Measurements from ENCODE around the gene TRIM2.

TRIM2 gene

GRCh38 chr4:153176938-153177337 is 27.3 kb upstream of the TRIM2 start:
- Histone ChIP-seq H3K27me3 (replicated peaks in 2 of 5; ENCODE audit: control insufficient read depth in 4 of 5, insufficient read depth in 5 of 5, low read length in 4 of 5) (no peaks in the 10 kb centered on the region), H3K9me3 (ENCODE audit: control extremely low read depth in 1 of 5, control insufficient read depth in 4 of 5, insufficient read depth in 2 of 5, low read depth in 1 of 5, low read length in 4 of 5) (no peaks in the 10 kb centered on the region), H3K27ac (ENCODE audit: insufficient read depth in 1 of 2, low read depth in 1 of 2, low read length in 2 of 2, poor library complexity in 1 of 2, severe bottlenecking in 2 of 2) (no peak overlapping the region), H3K36me3 (ENCODE audit: control insufficient read depth in 4 of 4, insufficient read depth in 4 of 4, low read length in 3 of 4) (no peaks in the 10 kb centered on the region), H3K4me1 (ENCODE audit: control extremely low read depth in 1 of 4, control insufficient read depth in 4 of 4, insufficient read depth in 4 of 4, low read length in 3 of 4) (no peaks in the 10 kb centered on the region), H3K4me3 (ENCODE audit: control insufficient read depth in 1 of 7, extremely low read depth in 1 of 7, insufficient read depth in 4 of 7, low read depth in 2 of 7, low read length in 6 of 7) (no peak overlapping the region)
- ChIA-PET CTCF (interaction anchor here (0.8 to 1.0 kb wide), 2 partner anchors 16 to 18 kb away, joined by 3 read pairs; no protein-coding TSS in a partner anchor), POLR2A (no interaction called here)
- DNase-seq = no peak
- WGBS (ENCODE audit: insufficient coverage) = 92% methylated on average over 3 of the region's 3 CpGs

GRCh38 chr4:153177841-153178240 is 26.4 kb upstream of the TRIM2 start:
- no peaks in the 10 kb centered on the region for H3K4me1 ChIP-seq (ENCODE audit: control extremely low read depth in 1 of 4, control insufficient read depth in 4 of 4, insufficient read depth in 4 of 4, low read length in 3 of 4)
- DNase-seq = no peak
- ChIA-PET CTCF (interaction anchor here (1.5 kb wide), 1 partner anchor 22 kb away, joined by 5 read pairs; no protein-coding TSS in a partner anchor), POLR2A (no interaction called here)
- no peaks in the 10 kb centered on the region for H3K27me3 ChIP-seq (replicated peaks in 2 of 5; ENCODE audit: control insufficient read depth in 4 of 5, insufficient read depth in 5 of 5, low read length in 4 of 5)
- no peak overlapping the region for H3K27ac ChIP-seq (ENCODE audit: insufficient read depth in 1 of 2, low read depth in 1 of 2, low read length in 2 of 2, poor library complexity in 1 of 2, severe bottlenecking in 2 of 2)
- no peaks in the 10 kb centered on the region for H3K36me3 ChIP-seq (ENCODE audit: control insufficient read depth in 4 of 4, insufficient read depth in 4 of 4, low read length in 3 of 4)
- 98% methylated on average over 5 of the region's 7 CpGs for WGBS (ENCODE audit: insufficient coverage)
- H3K9me3 ChIP-seq (ENCODE audit: control extremely low read depth in 1 of 5, control insufficient read depth in 4 of 5, insufficient read depth in 2 of 5, low read depth in 1 of 5, low read length in 4 of 5) = no peaks in the 10 kb centered on the region
- H3K4me3 ChIP-seq (ENCODE audit: control insufficient read depth in 1 of 7, extremely low read depth in 1 of 7, insufficient read depth in 4 of 7, low read depth in 2 of 7, low read length in 6 of 7) = no peak overlapping the region

GRCh38 chr4:153179100-153179499 is 25.1 kb upstream of the TRIM2 start:
- no peak for DNase-seq

GRCh38 chr4:153181293-153181692 is 22.9 kb upstream of the TRIM2 start:
- ChIA-PET POLR2A (interaction anchor here (0.6 kb wide), 1 partner anchor 386 kb away, joined by 3 read pairs; no protein-coding TSS in a partner anchor), CTCF (no interaction called here)
- DNase-seq = no peak
- 100% methylated on average over 5 of the region's 6 CpGs for WGBS (ENCODE audit: insufficient coverage)
- no peaks in the 10 kb centered on the region for H3K4me1 ChIP-seq (ENCODE audit: control extremely low read depth in 1 of 4, control insufficient read depth in 4 of 4, insufficient read depth in 4 of 4, low read length in 3 of 4)
- no peaks in the 10 kb centered on the region for H3K9me3 ChIP-seq (ENCODE audit: control extremely low read depth in 1 of 5, control insufficient read depth in 4 of 5, insufficient read depth in 2 of 5, low read depth in 1 of 5, low read length in 4 of 5)
- no peak overlapping the region for H3K4me3 ChIP-seq (ENCODE audit: control insufficient read depth in 1 of 7, extremely low read depth in 1 of 7, insufficient read depth in 4 of 7, low read depth in 2 of 7, low read length in 6 of 7)
- H3K36me3 ChIP-seq (ENCODE audit: control insufficient read depth in 4 of 4, insufficient read depth in 4 of 4, low read length in 3 of 4) = no peaks in the 10 kb centered on the region
- H3K27me3 ChIP-seq (replicated peaks in 2 of 5; ENCODE audit: control insufficient read depth in 4 of 5, insufficient read depth in 5 of 5, low read length in 4 of 5) = no peaks in the 10 kb centered on the region
- H3K27ac ChIP-seq (ENCODE audit: insufficient read depth in 1 of 2, low read depth in 1 of 2, low read length in 2 of 2, poor library complexity in 1 of 2, severe bottlenecking in 2 of 2) = no peak overlapping the region

More at GRCh38 chr4:153179100-153179499, 25.1 kb upstream of the TRIM2 start:
- Histone ChIP-seq H3K9me3 (ENCODE audit: control extremely low read depth in 1 of 5, control insufficient read depth in 4 of 5, insufficient read depth in 2 of 5, low read depth in 1 of 5, low read length in 4 of 5) (no peaks in the 10 kb centered on the region), H3K27ac (ENCODE audit: insufficient read depth in 1 of 2, low read depth in 1 of 2, low read length in 2 of 2, poor library complexity in 1 of 2, severe bottlenecking in 2 of 2) (no peak overlapping the region), H3K36me3 (ENCODE audit: control insufficient read depth in 4 of 4, insufficient read depth in 4 of 4, low read length in 3 of 4) (no peaks in the 10 kb centered on the region), H3K4me3 (ENCODE audit: control insufficient read depth in 1 of 7, extremely low read depth in 1 of 7, insufficient read depth in 4 of 7, low read depth in 2 of 7, low read length in 6 of 7) (no peak overlapping the region), H3K4me1 (ENCODE audit: control extremely low read depth in 1 of 4, control insufficient read depth in 4 of 4, insufficient read depth in 4 of 4, low read length in 3 of 4) (no peaks in the 10 kb centered on the region), H3K27me3 (replicated peaks in 2 of 5; ENCODE audit: control insufficient read depth in 4 of 5, insufficient read depth in 5 of 5, low read length in 4 of 5) (no peaks in the 10 kb centered on the region)
- POLR2A ChIA-PET = no interaction called here
- CTCF ChIA-PET = interaction anchor here (1.2 to 1.5 kb wide), 3 partner anchors 9 to 23 kb away, joined by 3 to 5 read pairs (median 3); no protein-coding TSS in a partner anchor

GRCh38 chr4:153181700-153182099 is 22.5 kb upstream of the TRIM2 start:
- Histone ChIP-seq H3K27me3 (replicated peaks in 2 of 5; ENCODE audit: control insufficient read depth in 4 of 5, insufficient read depth in 5 of 5, low read length in 4 of 5) (no peaks in the 10 kb centered on the region), H3K4me3 (ENCODE audit: control insufficient read depth in 1 of 7, extremely low read depth in 1 of 7, insufficient read depth in 4 of 7, low read depth in 2 of 7, low read length in 6 of 7) (no peak overlapping the region), H3K27ac (ENCODE audit: insufficient read depth in 1 of 2, low read depth in 1 of 2, low read length in 2 of 2, poor library complexity in 1 of 2, severe bottlenecking in 2 of 2) (no peak overlapping the region), H3K9me3 (ENCODE audit: control extremely low read depth in 1 of 5, control insufficient read depth in 4 of 5, insufficient read depth in 2 of 5, low read depth in 1 of 5, low read length in 4 of 5) (no peaks in the 10 kb centered on the region), H3K4me1 (ENCODE audit: control extremely low read depth in 1 of 4, control insufficient read depth in 4 of 4, insufficient read depth in 4 of 4, low read length in 3 of 4) (no peaks in the 10 kb centered on the region), H3K36me3 (ENCODE audit: control insufficient read depth in 4 of 4, insufficient read depth in 4 of 4, low read length in 3 of 4) (no peaks in the 10 kb centered on the region)
- ChIA-PET CTCF (no interaction called here), POLR2A (no interaction called here)
- no peak for DNase-seq
- WGBS (ENCODE audit: insufficient coverage) = 100% methylated on average over 4 of the region's 6 CpGs

- H3K27me3 ChIP-seq (replicated peaks in 2 of 5; ENCODE audit: control insufficient read depth in 4 of 5, insufficient read depth in 5 of 5, low read length in 4 of 5) = no peaks in the 10 kb centered on the region
- no peak overlapping the region for H3K4me3 ChIP-seq (ENCODE audit: control insufficient read depth in 1 of 7, extremely low read depth in 1 of 7, insufficient read depth in 4 of 7, low read depth in 2 of 7, low read length in 6 of 7)
- no peaks in the 10 kb centered on the region for H3K9me3 ChIP-seq (ENCODE audit: control extremely low read depth in 1 of 5, control insufficient read depth in 4 of 5, insufficient read depth in 2 of 5, low read depth in 1 of 5, low read length in 4 of 5)
- ChIA-PET POLR2A (no interaction called here), CTCF (no interaction called here)
- no peaks in the 10 kb centered on the region for H3K36me3 ChIP-seq (ENCODE audit: control insufficient read depth in 4 of 4, insufficient read depth in 4 of 4, low read length in 3 of 4)
- H3K4me1 ChIP-seq (ENCODE audit: control extremely low read depth in 1 of 4, control insufficient read depth in 4 of 4, insufficient read depth in 4 of 4, low read length in 3 of 4) = no peaks in the 10 kb centered on the region
- H3K27ac ChIP-seq (ENCODE audit: insufficient read depth in 1 of 2, low read depth in 1 of 2, low read length in 2 of 2, poor library complexity in 1 of 2, severe bottlenecking in 2 of 2) = no peak overlapping the region
- WGBS (ENCODE audit: insufficient coverage) = 100% methylated on average over 3 of the region's 4 CpGs
- no peak for DNase-seq
Observed at GRCh38 chr4:153183146-153183545, 21.1 kb upstream of the TRIM2 start.

GRCh38 chr4:153185331-153185852 is 18.9 kb upstream of the TRIM2 start:
- no peak overlapping the region for H3K27ac ChIP-seq (ENCODE audit: insufficient read depth in 1 of 2, low read depth in 1 of 2, low read length in 2 of 2, poor library complexity in 1 of 2, severe bottlenecking in 2 of 2)
- no peak for DNase-seq
- CTCF ChIA-PET = no interaction called here
- no peaks in the 10 kb centered on the region for H3K4me1 ChIP-seq (ENCODE audit: control extremely low read depth in 1 of 4, control insufficient read depth in 4 of 4, insufficient read depth in 4 of 4, low read length in 3 of 4)
- 100% methylated on average over 2 of the region's 2 CpGs for WGBS (ENCODE audit: insufficient coverage)
- no peaks in the 10 kb centered on the region for H3K9me3 ChIP-seq (ENCODE audit: control extremely low read depth in 1 of 5, control insufficient read depth in 4 of 5, insufficient read depth in 2 of 5, low read depth in 1 of 5, low read length in 4 of 5)
- POLR2A ChIA-PET = no interaction called here
- no peaks in the 10 kb centered on the region for H3K27me3 ChIP-seq (replicated peaks in 2 of 5; ENCODE audit: control insufficient read depth in 4 of 5, insufficient read depth in 5 of 5, low read length in 4 of 5)
- H3K4me3 ChIP-seq (ENCODE audit: control insufficient read depth in 1 of 7, extremely low read depth in 1 of 7, insufficient read depth in 4 of 7, low read depth in 2 of 7, low read length in 6 of 7) = no peak overlapping the region
- H3K36me3 ChIP-seq (ENCODE audit: control insufficient read depth in 4 of 4, insufficient read depth in 4 of 4, low read length in 3 of 4) = no peaks in the 10 kb centered on the region

All from common myeloid progenitor, CD34-positive (primary cell).